H1 (cell line): Measurements from ENCODE around the gene ASB11. TPM values are rescaled to one million over a fixed set of nuclear protein-coding genes. Genes with fewer than 3 reads are reported as not detected.

ENCODE experiments used
- CEBPB ChIP-seq: IDR thresholded peaks from 2 replicates; pipeline ENCODE4 v1.6.1; 2012; ENCODE audit warnings: low read depth, low read length
- CHD1 ChIP-seq: IDR thresholded peaks from 2 replicates; pipeline ENCODE4 v1.6.1; 2012; ENCODE audit warnings: low read depth, low read length, improper control_type of control experiment
- CHD7 ChIP-seq: fragments of 300-600 bp; sonication (generic); IDR thresholded peaks from 2 replicates; pipeline ENCODE4 v1.7.1; 2012; ENCODE audit warnings: low read length, moderate library complexity, mild to moderate bottlenecking, inconsistent platforms; ENCODE audit not compliant: insufficient replicate concordance
- HDAC6 ChIP-seq: IDR thresholded peaks from one replicate; pipeline ENCODE4 v1.7.1; 2012; ENCODE audit warnings: low read depth, mild to moderate bottlenecking, inconsistent platforms, low read length, moderate library complexity
- POLR2AphosphoS5 ChIP-seq: IDR thresholded peaks from 2 replicates; pipeline ENCODE4 v1.6.1; 2011; ENCODE audit warnings: low read depth, low read length
- RBBP5 ChIP-seq: IDR thresholded peaks from 2 replicates; pipeline ENCODE4 v1.7.1; 2012; ENCODE audit warnings: low read depth, mild to moderate bottlenecking, inconsistent platforms, low read length, moderate library complexity, borderline replicate concordance
- SRF ChIP-seq: IDR thresholded peaks from 2 replicates; pipeline ENCODE4 v1.6.1; 2011; ENCODE audit warnings: mild to moderate bottlenecking, low read depth, low read length, moderate library complexity
- polyA plus RNA-seq, 7 experiments: library from polyadenylated mRNA; depleted of rRNA in 3 of 7; stranded (reverse) in 5 of 7; unstranded in 2 of 7; fragments of >200 nt in 5 of 7; fragments of 200-250 nt in 2 of 7; gene quantifications; 1 replicate in 5 of 7; 2 replicates in 1 of 7; 4 replicates in 1 of 7; pipeline versions ENCODE4 v1.2.1 to v1.2.3, GENCODE V29; 2011 to 2013; ENCODE audit warnings: missing spikeins in 2 of 7, mixed read lengths in 2 of 7
- total RNA-seq: library from RNA; stranded (reverse); fragmentation: NEBNext Ultra II Directional; extraction: Animal tissue kit (Norgen Biotek cat#: 25700); gene quantifications from 2 replicates; pipeline ENCODE4 v1.2.1, GENCODE V29; 2021

The ASB11 gene
- total and polyA plus RNA-seq, 2 of the 8 experiments (the other 6 are each of a cell fraction or from before 2014, with no cell fraction given), result not detected

- no peak for TF ChIP-seq CHD7
- TF ChIP-seq CEBPB, result no peak
- no peak for TF ChIP-seq RBBP5
- no peak for TF ChIP-seq CHD1
- TF ChIP-seq HDAC6, result no peak
- no peak for TF ChIP-seq SRF
- TF ChIP-seq POLR2AphosphoS5, result no peak
- TF ChIP-seq, all 59 proteins: peak for 0
Measured at GRCh38 chrX:15350329-15350996, 35.0 kb upstream of the ASB11 start (continued).
